SK-N-MC (cell line): Measurements from ENCODE around the gene TMEM175.

ENCODE experiments used
- EZH2 ChIP-seq: fragments of 200-600 bp; sonication (generic); IDR thresholded peaks from one replicate; pipeline ENCODE4 v1.6.1; 2017; ENCODE audit warnings: antibody characterized with exemption
- POLR2AphosphoS5 ChIP-seq: IDR thresholded peaks from 2 replicates; pipeline ENCODE4 v1.6.1; 2012; ENCODE audit warnings: mild to moderate bottlenecking, low read depth, low read length, borderline replicate concordance

GRCh38 chr4:990746-991367 is 58.6 kb downstream of the TMEM175 start:
- TF ChIP-seq EZH2 (no peak), POLR2AphosphoS5 (no peak)
